Vagina (tissue), 2 donors: Measurements from ENCODE around the gene SLC7A8.

Source experiments
- POLR2A ChIP-seq, 2 donors: fragments of 450-650 bp; IDR thresholded peaks; one replicate each; pipeline ENCODE4 v1.6.1; 2017; ENCODE audit warnings: antibody characterized with exemption in 2 of 2, mild to moderate bottlenecking in 2 of 2, moderate library complexity in 2 of 2
- TF ChIP-seq, protein P1 (sequence below), 3 experiments: fragments of 450-650 bp in 2 of 3; fragments of 200-600 bp in 1 of 3; sonication (generic) in 1 of 3; IDR thresholded peaks; one replicate each; pipeline ENCODE4 v1.5.1; 2017 to 2019; ENCODE audit warnings: antibody characterized with exemption in 3 of 3, mild to moderate bottlenecking in 2 of 3, moderate library complexity in 2 of 3

DNA sequence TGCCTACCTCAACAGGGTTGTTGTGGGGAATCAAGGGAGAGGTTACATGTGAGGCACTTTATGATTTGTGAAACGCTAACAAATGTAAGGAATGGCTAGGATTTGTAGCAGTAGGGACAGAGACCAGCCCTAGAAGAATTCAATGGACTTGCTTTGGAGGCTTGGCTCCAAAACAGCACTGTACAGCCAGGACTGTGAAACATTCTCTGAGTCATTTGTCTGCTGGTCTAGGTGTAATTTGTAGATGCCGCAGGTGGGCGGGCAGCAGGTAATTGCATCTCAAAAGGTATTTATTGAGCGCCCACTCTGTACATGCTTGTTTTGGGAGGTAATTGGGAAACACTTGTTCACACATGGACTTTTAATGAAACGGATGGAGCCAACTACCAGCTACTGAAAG, 11.4 kb downstream of the SLC7A8 start:
- TF ChIP-seq, protein P1, sequence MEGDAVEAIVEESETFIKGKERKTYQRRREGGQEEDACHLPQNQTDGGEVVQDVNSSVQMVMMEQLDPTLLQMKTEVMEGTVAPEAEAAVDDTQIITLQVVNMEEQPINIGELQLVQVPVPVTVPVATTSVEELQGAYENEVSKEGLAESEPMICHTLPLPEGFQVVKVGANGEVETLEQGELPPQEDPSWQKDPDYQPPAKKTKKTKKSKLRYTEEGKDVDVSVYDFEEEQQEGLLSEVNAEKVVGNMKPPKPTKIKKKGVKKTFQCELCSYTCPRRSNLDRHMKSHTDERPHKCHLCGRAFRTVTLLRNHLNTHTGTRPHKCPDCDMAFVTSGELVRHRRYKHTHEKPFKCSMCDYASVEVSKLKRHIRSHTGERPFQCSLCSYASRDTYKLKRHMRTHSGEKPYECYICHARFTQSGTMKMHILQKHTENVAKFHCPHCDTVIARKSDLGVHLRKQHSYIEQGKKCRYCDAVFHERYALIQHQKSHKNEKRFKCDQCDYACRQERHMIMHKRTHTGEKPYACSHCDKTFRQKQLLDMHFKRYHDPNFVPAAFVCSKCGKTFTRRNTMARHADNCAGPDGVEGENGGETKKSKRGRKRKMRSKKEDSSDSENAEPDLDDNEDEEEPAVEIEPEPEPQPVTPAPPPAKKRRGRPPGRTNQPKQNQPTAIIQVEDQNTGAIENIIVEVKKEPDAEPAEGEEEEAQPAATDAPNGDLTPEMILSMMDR (IDR thresholded peaks at IDR 0.05): no peak
- no peak for TF ChIP-seq POLR2A (IDR thresholded peaks at IDR 0.05)
